Activated CD4-positive, alpha-beta T cell treated with anti-CD3 and anti-CD28 coated beads, Interleukin-10, Interleukin-2, amounts not matched to agents 100 ng/mL and 50 ng/mL, durations not matched to agents 16 hours and 8 hours (primary cell): ENCODE results near the gene BRI3BP.
"Not testable (repeated sequence)": the region's sequence is repeated elsewhere in the genome, so short reads cannot be mapped to it uniquely, and the experiment has no call there.

Experiments
- DNase-seq: peaks from one replicate; pipeline ENCODE4 v3.0.0-alpha.2; 2020

Gene BRI3BP

DNA sequence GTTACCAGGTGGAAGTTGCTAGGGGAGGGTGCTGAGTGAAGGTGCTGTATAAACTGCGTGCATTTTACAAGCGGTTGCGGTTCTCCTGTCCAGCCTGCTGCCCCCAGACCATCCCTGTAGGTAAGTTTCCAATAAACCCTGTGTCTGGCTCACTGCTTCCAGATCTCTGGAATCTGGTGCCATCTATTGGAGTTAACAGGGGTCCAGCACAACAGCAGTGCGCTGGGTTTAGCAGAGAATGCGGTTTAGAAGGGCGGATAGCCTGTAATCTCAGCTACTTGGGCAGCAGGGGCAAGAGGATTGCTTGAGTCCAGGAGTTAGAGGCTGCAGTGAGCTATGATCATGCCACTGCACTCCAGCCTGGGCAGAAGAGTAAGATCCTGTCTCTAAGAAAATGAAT, 76.7 kb downstream of the BRI3BP start:
- no peak for DNase-seq

DNA sequence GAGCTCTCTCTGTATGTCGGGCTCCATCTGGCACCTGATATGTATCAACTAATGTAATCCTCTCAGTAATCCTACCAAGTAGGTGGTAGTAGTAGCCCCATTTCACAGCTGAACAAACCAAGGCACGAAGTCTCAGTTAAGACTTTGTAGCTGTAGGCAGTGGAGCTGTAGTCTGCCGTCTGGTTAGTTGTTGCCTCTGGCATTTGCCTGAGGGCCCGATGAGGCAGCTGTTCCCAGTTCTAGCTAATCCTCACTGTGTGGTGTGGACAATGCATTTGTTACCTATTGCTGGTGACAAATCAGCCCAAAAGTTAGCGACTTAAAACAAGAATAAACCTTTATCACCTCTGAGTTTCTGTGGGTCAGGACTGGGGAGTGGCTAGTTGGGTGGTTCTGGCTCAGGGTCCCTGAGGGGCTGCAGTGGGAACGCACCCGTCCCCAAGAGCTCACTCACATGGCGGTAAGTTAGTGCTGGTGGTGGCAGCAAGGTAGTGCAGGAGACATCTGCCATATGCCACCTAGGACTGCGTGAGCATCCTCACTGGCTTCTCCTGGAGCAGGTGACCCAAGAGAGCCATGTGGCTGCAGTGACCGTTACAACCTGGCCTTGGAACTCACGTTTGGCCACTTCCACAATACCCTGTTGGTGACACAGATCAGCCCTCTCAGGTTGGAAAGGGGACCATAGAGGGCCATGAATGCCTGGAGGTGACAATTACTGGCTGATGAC, 77.4 kb downstream of the BRI3BP start:
- DNase-seq: no peak

DNA sequence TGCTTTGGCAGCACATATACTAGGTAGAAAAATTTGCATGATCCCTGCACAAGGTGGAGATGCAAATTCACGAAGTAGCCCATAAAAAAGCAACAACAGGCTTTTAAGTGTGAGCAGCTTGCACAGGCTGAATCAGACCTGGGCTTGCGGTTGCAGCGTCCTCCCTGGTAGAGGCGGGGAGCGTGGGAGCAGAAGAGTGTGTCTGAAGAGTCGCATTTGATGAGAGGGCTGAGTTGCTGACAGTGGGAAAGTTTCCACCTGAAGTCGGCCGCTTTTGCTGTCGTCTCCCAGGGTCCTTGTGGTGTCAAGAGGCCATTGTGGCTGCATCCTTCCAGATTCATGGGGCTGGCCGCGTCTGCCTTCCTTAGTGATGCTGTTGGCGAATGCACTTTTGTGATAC, 78.0 kb downstream of the BRI3BP start:
- no peak for DNase-seq

DNA sequence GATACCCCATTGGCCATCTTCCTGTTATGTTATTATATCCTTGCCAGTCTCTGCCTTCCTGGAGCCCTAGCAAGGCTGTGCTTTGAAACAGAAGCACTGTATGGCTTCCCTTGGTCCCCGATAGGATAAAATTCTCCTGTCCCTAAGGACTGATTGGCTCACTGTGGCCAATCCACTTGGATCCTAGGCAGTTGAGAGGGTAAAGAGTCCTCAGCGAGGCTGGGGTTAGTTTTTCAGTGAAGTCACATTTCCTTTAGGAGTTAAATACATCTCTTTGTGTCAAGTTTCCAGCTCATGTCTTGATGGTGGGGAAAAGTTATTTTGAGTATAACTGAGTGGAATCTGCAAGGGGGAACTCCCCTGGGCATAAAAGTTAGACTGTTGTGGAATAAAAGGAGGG, 79.1 kb downstream of the BRI3BP start:
- no peak for DNase-seq

DNA sequence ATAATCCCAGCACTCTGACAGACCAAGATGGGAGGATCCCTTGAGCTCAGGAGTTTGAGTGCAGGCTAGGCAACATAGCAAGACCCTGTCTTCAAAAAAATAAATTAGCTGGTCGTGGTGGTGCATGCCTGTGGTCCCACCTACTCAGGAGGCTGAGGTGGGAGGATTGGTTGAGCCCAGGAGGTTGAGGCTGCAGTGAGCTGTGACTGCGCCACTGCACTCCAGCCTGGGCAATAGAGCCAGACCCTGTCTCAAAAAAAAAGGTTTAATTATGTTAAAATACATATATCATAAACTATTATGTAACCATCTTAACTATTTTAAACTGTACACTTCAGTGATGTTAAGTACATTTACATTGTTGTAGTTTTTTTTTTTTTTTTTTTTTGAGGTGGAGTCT, 80.8 kb downstream of the BRI3BP start:
- not testable (repeated sequence) for DNase-seq

DNA sequence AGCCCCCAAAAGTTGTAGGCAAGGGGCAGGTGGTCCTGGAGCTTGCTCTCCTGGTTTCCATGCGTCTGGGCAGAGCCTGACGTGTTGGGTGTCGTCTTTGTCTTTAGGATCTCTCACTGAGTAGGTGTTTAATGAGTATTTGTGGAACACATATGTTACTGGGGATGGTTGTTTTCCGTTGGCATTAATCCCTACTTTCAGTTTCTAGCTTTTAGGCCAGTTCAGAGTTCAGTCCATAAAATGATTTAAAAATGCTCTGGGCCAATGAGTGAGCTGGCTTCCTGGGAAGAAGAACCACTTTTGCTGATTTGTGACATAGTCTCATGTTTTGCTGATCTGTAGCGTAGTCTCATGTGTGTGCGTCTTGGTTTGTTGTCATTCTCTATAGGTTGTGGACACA, 82.7 kb downstream of the BRI3BP start:
- DNase-seq: no peak

DNA sequence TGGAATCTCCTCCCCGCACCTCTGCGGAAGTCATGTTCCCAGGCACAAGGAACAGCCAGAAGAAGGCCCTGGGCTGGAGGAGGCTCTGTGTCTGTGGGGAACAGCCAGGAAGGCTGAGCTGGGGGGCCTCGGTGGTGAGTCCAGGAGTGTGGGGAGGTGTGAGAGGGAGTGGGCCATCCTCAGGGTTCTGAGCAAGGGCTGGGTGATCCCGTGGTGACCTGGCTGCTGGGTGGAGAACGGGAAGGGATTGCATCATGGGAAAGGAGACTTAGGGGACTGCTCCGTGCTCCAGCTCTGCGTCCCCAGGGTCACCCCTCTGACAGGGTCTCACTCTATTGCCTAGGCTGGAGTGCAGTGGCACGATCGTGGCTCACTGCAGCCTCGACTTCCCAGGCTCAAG, 85.6 kb downstream of the BRI3BP start:
- no peak for DNase-seq

DNA sequence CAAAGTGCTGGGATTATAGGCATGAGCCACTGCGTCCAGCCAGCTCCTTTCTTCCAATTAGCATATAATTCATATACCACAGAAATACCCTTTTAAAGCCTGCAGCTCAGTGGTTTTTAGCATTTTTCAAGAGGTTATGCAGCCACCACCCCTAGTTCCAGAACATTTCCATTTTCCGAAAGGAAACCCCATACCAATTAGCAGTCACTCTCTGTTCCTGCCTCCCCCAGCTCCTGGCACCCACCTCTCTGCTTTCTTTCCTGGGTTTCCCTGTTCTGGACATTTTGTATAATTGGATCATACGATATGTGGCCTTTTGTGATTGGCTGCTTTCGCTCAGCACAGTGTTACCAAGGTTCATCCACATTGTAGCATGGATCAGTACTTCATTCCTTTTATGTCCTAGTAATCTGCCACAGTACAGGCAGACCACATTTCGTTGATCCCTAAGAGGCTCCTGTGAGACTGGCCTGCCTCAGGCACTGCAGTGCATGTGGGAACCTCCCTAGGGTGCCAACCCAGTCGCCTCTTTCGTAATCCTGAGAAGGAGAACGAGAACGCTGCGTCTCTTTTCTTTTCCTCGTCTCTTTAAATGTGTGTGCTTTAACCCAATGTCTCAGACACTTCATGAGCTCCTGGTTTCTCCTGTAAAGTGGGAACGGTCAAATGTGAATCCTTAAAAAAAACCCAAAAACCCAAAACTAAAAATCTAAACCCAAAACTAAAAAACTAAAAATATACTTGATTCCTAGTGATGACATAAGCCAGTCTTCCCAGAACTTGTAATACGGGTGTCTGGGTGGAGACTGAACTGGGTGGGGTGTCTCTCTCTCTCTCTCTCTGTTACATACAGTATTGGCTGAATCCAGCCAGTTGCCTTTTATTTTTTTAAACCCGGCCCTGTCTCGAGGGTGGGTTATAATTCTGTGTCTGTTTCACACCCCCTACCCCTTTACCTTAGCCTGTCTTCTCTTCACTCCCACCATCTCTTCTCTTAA, 86.5 kb downstream of the BRI3BP start:
- no peak for DNase-seq
